BLaER1 (cell line): ENCODE measurements around the gene GBF1.

ENCODE experiments used
- H3K27ac ChIP-seq: shearing (Covaris generic); formaldehyde crosslinking; 2 replicates; pipeline ENCODE4 v1.8.1; 2022
- H3K27me3 ChIP-seq: shearing (Covaris generic); formaldehyde crosslinking; 2 replicates; pipeline ENCODE4 v1.8.1; 2022
- H3K36me3 ChIP-seq: shearing (Covaris generic); formaldehyde crosslinking; 2 replicates; pipeline ENCODE4 v1.8.1; 2022
- H3K4me1 ChIP-seq: shearing (Covaris generic); formaldehyde crosslinking; 2 replicates; pipeline ENCODE4 v1.8.1; 2022
- H3K4me2 ChIP-seq: shearing (Covaris generic); formaldehyde crosslinking; 2 replicates; pipeline ENCODE4 v1.8.1; 2022
- H3K4me3 ChIP-seq: shearing (Covaris generic); formaldehyde crosslinking; 2 replicates; pipeline ENCODE4 v1.8.1; 2022
- H3K9ac ChIP-seq: shearing (Covaris generic); formaldehyde crosslinking; 2 replicates; pipeline ENCODE4 v1.8.1; 2022
- H3K9me3 ChIP-seq: shearing (Covaris generic); formaldehyde crosslinking; 2 replicates; pipeline ENCODE4 v1.8.1; 2022
- H4K20me1 ChIP-seq: shearing (Covaris generic); formaldehyde crosslinking; 2 replicates; pipeline ENCODE4 v1.8.1; 2022
- Cebpa-rat ChIP-seq: shearing (Covaris generic); IDR thresholded peaks from 2 replicates; pipeline ENCODE4 v1.8.1; 2022

Gene GBF1

DNA sequence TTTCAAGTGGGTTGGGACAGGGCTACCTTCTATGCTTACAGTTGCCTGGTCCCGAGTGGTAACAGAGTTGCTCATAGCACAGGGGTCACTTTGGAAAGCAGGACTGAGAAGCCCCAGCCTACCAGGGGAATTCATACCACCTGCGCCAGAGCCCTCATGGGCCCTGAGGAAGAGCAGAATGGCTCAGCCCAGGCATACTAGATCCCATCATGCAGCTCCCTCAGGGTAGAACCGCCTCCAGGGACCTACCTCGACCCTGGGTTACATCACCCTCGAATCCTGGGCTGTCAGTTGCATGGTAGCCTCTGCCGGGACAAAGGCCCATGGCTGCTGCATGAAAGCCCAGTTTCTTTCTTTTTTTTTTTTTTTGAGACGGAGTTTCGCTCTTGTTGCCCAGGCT, 184.1 kb downstream of the GBF1 start:
- Histone ChIP-seq H3K4me3 (no peak overlapping the region), H3K9ac (no peak overlapping the region), H3K4me1 (peaks cover 28% of the 10 kb centered on the region), H3K27me3 (peaks cover 9% of the 10 kb centered on the region; the same call in 1 of the 2 replicates), H3K27ac (no peak overlapping the region), H3K36me3 (peaks cover 43% of the 10 kb centered on the region), H3K4me2 (no peak overlapping the region), H4K20me1 (peaks cover 26% of the 10 kb centered on the region; the same call in 1 of the 2 replicates), H3K9me3 (no peaks in the 10 kb centered on the region)
- TF ChIP-seq Cebpa-rat: no peak

- no peak for TF ChIP-seq Cebpa-rat
- H3K27ac ChIP-seq: peak overlapping the region; percentile 94
- H4K20me1 ChIP-seq: peaks cover 8% of the 10 kb centered on the region; the same call in 1 of the 2 replicates
- peaks cover 25% of the 10 kb centered on the region for H3K36me3 ChIP-seq
- H3K4me1 ChIP-seq: peaks cover 48% of the 10 kb centered on the region
- peak overlapping the region; percentile 96 for H3K4me3 ChIP-seq
- peak overlapping the region; percentile 96 for H3K9ac ChIP-seq
- H3K4me2 ChIP-seq: peak overlapping the region; percentile 98
- H3K27me3 ChIP-seq: peaks cover 28% of the 10 kb centered on the region
- no peaks in the 10 kb centered on the region for H3K9me3 ChIP-seq
Measured at GRCh38 chr10:102431452-102432124, 186.3 kb downstream of the GBF1 start.
